H9 (cell line): ENCODE data around the gene C12orf75. TPM values are rescaled to one million over a fixed set of nuclear protein-coding genes. Genes with fewer than 3 reads are reported as not detected.

Experiments used
- DNase-seq: peaks from one replicate; pipeline ENCODE4 v3.0.0-alpha.2; 2017
- H2AFZ ChIP-seq: one replicate; pipeline ENCODE4 v1.6.1; 2013; ENCODE audit warnings: mild to moderate bottlenecking, low read length, control low read depth, moderate library complexity
- H2AK5ac ChIP-seq: 2 replicates; pipeline ENCODE4 v1.6.1; 2013; ENCODE audit warnings: low read length, control low read depth, mixed read lengths; ENCODE audit not compliant: insufficient read length
- H2BK120ac ChIP-seq: one replicate; pipeline ENCODE4 v1.6.1; 2013; ENCODE audit warnings: low read depth, mild to moderate bottlenecking, low read length, control low read depth, inconsistent platforms; ENCODE audit not compliant: poor library complexity, severe bottlenecking
- H2BK12ac ChIP-seq: 2 replicates; pipeline ENCODE4 v1.6.1; 2013; ENCODE audit warnings: low read length, control low read depth, mixed read lengths, low read depth; ENCODE audit not compliant: insufficient read length
- H2BK15ac ChIP-seq: 2 replicates; pipeline ENCODE4 v1.6.1; 2013; ENCODE audit warnings: low read depth, low read length, control low read depth
- H2BK20ac ChIP-seq: one replicate; pipeline ENCODE4 v1.6.1; 2013; ENCODE audit warnings: low read depth, mild to moderate bottlenecking, low read length, control low read depth, inconsistent platforms; ENCODE audit not compliant: poor library complexity, severe bottlenecking
- H2BK5ac ChIP-seq: 2 replicates; pipeline ENCODE4 v1.6.1; 2013; ENCODE audit warnings: low read length, control low read depth, mixed read lengths; ENCODE audit not compliant: insufficient read length
- H3K14ac ChIP-seq: 2 replicates; pipeline ENCODE4 v1.6.1; 2013; ENCODE audit warnings: low read length, control low read depth; ENCODE audit not compliant: insufficient read depth
- H3K18ac ChIP-seq: 2 replicates; pipeline ENCODE4 v1.6.1; 2013; ENCODE audit warnings: low read depth, mild to moderate bottlenecking, mixed read lengths, low read length, control low read depth; ENCODE audit not compliant: insufficient read length
- H3K23ac ChIP-seq: 2 replicates; pipeline ENCODE4 v1.6.1; 2013; ENCODE audit warnings: low read length, control low read depth, mixed read lengths, low read depth; ENCODE audit not compliant: insufficient read length
- H3K23me2 ChIP-seq: 2 replicates; pipeline ENCODE4 v1.6.1; 2013; ENCODE audit warnings: low read depth, mild to moderate bottlenecking, mixed read lengths, low read length, control low read depth; ENCODE audit not compliant: insufficient read length, poor library complexity, severe bottlenecking
- H3K27ac ChIP-seq: 2 replicates; pipeline ENCODE4 v1.5.1; 2013; ENCODE audit warnings: low read length, control low read depth, mixed read lengths, low read depth; ENCODE audit not compliant: insufficient read length
- H3K27me3 ChIP-seq: 2 replicates; pipeline ENCODE4 v1.6.1; 2013; ENCODE audit warnings: low read length, control low read depth, inconsistent platforms; ENCODE audit not compliant: insufficient read depth
- H3K4ac ChIP-seq: 2 replicates; pipeline ENCODE4 v1.6.1; 2013; ENCODE audit warnings: low read depth, mild to moderate bottlenecking, control low read depth, inconsistent platforms, low read length, moderate library complexity
- H3K4me1 ChIP-seq: 2 replicates; pipeline ENCODE4 v1.6.1; 2013; ENCODE audit warnings: low read length, control low read depth, inconsistent platforms; ENCODE audit not compliant: insufficient read depth
- H3K4me2 ChIP-seq: 2 replicates; pipeline ENCODE4 v1.6.1; 2013; ENCODE audit warnings: low read length, control low read depth, mixed read lengths; ENCODE audit not compliant: insufficient read length, insufficient read depth
- H3K56ac ChIP-seq: 2 replicates; pipeline ENCODE4 v1.6.1; 2013; ENCODE audit warnings: low read depth, mild to moderate bottlenecking, mixed read lengths, low read length, control low read depth; ENCODE audit not compliant: insufficient read length
- H3K79me1 ChIP-seq: 2 replicates; pipeline ENCODE4 v1.6.1; 2013; ENCODE audit warnings: low read depth, mild to moderate bottlenecking, moderate library complexity, low read length, control low read depth, inconsistent platforms; ENCODE audit not compliant: insufficient read depth, poor library complexity, severe bottlenecking
- H3K79me2 ChIP-seq: 2 replicates; pipeline ENCODE4 v1.6.1; 2013; ENCODE audit warnings: low read length, control low read depth, inconsistent platforms; ENCODE audit not compliant: insufficient read depth
- H3K9ac ChIP-seq: 2 replicates; pipeline ENCODE4 v1.6.1; 2013; ENCODE audit warnings: low read length, control low read depth, mixed read lengths; ENCODE audit not compliant: insufficient read length; ENCODE audit errors: extremely low read depth
- H3K9me3 ChIP-seq: one replicate; pipeline ENCODE4 v1.6.1; 2013; ENCODE audit warnings: low read depth, low read length, inconsistent platforms; ENCODE audit not compliant: control insufficient read depth
- H3T11ph ChIP-seq: one replicate; pipeline ENCODE4 v1.6.1; 2013; ENCODE audit warnings: mild to moderate bottlenecking, low read length, control low read depth, inconsistent platforms
- H4K20me1 ChIP-seq: one replicate; pipeline ENCODE4 v1.6.1; 2013; ENCODE audit not compliant: control insufficient read depth, insufficient read length, insufficient read depth
- H4K5ac ChIP-seq: 2 replicates; pipeline ENCODE4 v1.6.1; 2013; ENCODE audit warnings: low read depth, mild to moderate bottlenecking, mixed read lengths, low read length, control low read depth; ENCODE audit not compliant: insufficient read length
- H4K8ac ChIP-seq: replicated peaks from 2 replicates; pipeline ENCODE4 v1.6.1; 2013; ENCODE audit warnings: low read length, control low read depth, mixed read lengths, low read depth; ENCODE audit not compliant: insufficient read length
- H4K91ac ChIP-seq: 2 replicates; pipeline ENCODE4 v1.6.1; 2013; ENCODE audit warnings: low read depth, mild to moderate bottlenecking, moderate library complexity, mixed read lengths, low read length, control low read depth; ENCODE audit not compliant: insufficient read length
- H3K27ac Mint-ChIP-seq, 3 experiments: 2 replicates in 2 of 3; 3 replicates in 1 of 3; pipeline ENCODE4 v1.8.0; 2020 to 2021; ENCODE audit warnings: mixed read lengths in 3 of 3, mild to moderate bottlenecking in 1 of 3, moderate library complexity in 1 of 3
- H3K27me3 Mint-ChIP-seq: 2 replicates; pipeline ENCODE4 v1.8.0; 2021; ENCODE audit warnings: low read depth, mild to moderate bottlenecking, moderate library complexity, mixed read lengths
- H3K36me3 Mint-ChIP-seq, 3 experiments: 2 replicates in 2 of 3; 3 replicates in 1 of 3; pipeline ENCODE4 v1.8.0; 2020 to 2021; ENCODE audit warnings: low read depth in 3 of 3, mixed read lengths in 3 of 3; ENCODE audit not compliant: insufficient read depth in 1 of 3
- H3K4me1 Mint-ChIP-seq, 2 experiments: 2 replicates each; pipeline ENCODE4 v1.8.0; 2020; ENCODE audit warnings: mixed read lengths in 2 of 2
- H3K4me3 Mint-ChIP-seq, 2 experiments: 2 replicates in 1 of 2; 3 replicates in 1 of 2; pipeline ENCODE4 v1.8.0; 2020 to 2021; ENCODE audit warnings: mild to moderate bottlenecking in 2 of 2, mixed read lengths in 2 of 2, moderate library complexity in 1 of 2
- H3K9me3 Mint-ChIP-seq, 2 experiments: 2 replicates in 1 of 2; 3 replicates in 1 of 2; pipeline ENCODE4 v1.8.0; 2020; ENCODE audit warnings: mild to moderate bottlenecking in 2 of 2, mixed read lengths in 2 of 2, moderate library complexity in 1 of 2
- WGBS: extraction: QIAGEN DNeasy Blood & Tissue Kit; methylation state at CpG from one replicate; pipeline ENCODE4 v1.1.7; 2013; ENCODE audit warnings: missing lambda C conversion rate, low lambda C conversion rate, mixed read lengths; ENCODE audit not compliant: insufficient read length; ENCODE audit errors: extremely low coverage; 5-methylcytosine and 5-hydroxymethylcytosine counted together
- total RNA-seq: library from RNA; stranded (reverse); gene quantifications from 2 replicates; pipeline ENCODE4 v1.2.1, GENCODE V29; 2021
- TF ChIP-seq, protein P1 (sequence below): fragments of 200-600 bp; sonication (generic); conservative IDR thresholded peaks from 3 replicates; pipeline ENCODE4 v1.8.0; 2021; ENCODE audit warnings: antibody characterized with exemption, mild to moderate bottlenecking

C12orf75 gene
- total RNA-seq, 1 experiment from 2014 or later = 37.9 TPM

DNA sequence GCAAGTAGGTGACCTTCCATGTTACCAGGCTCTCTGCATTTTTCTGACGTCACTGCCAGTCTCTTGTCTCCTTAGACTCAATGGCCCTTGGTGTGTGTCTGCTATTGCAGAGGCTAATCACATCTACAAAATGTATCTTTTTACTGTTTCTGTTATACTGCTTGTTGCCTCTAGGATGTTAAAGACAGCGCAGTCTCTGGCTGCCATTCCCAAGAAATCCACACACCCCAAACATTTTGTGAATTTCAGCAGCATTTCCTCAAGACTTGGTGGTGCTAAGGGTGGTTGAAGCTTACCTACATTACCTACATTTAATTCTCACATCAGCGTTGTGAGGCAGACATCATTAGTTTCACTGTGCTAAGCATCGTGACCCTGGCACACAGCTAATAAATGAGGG is 87.2 kb downstream of the C12orf75 start:
- DNase-seq = no peak
- H2BK15ac ChIP-seq = no peak overlapping the region
- H3K23ac ChIP-seq = no peak overlapping the region
- H3K56ac ChIP-seq = no peak overlapping the region
- no peaks in the 10 kb centered on the region for H3K27me3 Mint-ChIP-seq
- H3K4ac ChIP-seq = no peak overlapping the region
- no peak overlapping the region for H3K18ac ChIP-seq
- no peak overlapping the region for H4K91ac ChIP-seq
- H2BK20ac ChIP-seq = no peak overlapping the region
- H4K20me1 ChIP-seq = no peaks in the 10 kb centered on the region
- no peak overlapping the region for H3T11ph ChIP-seq
- WGBS = no CpG with 5 or more reads among the region's 4 CpGs
- no peaks in the 10 kb centered on the region for H3K9me3 ChIP-seq
- no peaks in the 10 kb centered on the region; the same call in 1 of the 2 replicates for H3K27me3 ChIP-seq
- TF ChIP-seq, protein P1, sequence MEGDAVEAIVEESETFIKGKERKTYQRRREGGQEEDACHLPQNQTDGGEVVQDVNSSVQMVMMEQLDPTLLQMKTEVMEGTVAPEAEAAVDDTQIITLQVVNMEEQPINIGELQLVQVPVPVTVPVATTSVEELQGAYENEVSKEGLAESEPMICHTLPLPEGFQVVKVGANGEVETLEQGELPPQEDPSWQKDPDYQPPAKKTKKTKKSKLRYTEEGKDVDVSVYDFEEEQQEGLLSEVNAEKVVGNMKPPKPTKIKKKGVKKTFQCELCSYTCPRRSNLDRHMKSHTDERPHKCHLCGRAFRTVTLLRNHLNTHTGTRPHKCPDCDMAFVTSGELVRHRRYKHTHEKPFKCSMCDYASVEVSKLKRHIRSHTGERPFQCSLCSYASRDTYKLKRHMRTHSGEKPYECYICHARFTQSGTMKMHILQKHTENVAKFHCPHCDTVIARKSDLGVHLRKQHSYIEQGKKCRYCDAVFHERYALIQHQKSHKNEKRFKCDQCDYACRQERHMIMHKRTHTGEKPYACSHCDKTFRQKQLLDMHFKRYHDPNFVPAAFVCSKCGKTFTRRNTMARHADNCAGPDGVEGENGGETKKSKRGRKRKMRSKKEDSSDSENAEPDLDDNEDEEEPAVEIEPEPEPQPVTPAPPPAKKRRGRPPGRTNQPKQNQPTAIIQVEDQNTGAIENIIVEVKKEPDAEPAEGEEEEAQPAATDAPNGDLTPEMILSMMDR = no peak; the same call in 1 of the 3 replicates
- no peak overlapping the region for H3K4me3 Mint-ChIP-seq
- H2BK12ac ChIP-seq = no peak overlapping the region
- H3K27ac Mint-ChIP-seq = no peak overlapping the region
- no peak overlapping the region for H2AFZ ChIP-seq
- H3K79me2 ChIP-seq = no peaks in the 10 kb centered on the region
- H3K79me1 ChIP-seq = no peaks in the 10 kb centered on the region
- H3K23me2 ChIP-seq = no peaks in the 10 kb centered on the region
- H4K5ac ChIP-seq = no peak overlapping the region
- no peaks in the 10 kb centered on the region for H3K4me1 ChIP-seq
- peaks cover 5 to 6% of the 10 kb centered on the region in 2 experiments; a peak in 3 of 4 replicates for H3K4me1 Mint-ChIP-seq
- no peaks in the 10 kb centered on the region for H3K36me3 Mint-ChIP-seq
- H3K27ac ChIP-seq = no peak overlapping the region
- no peak overlapping the region for H2AK5ac ChIP-seq
- no peak overlapping the region for H3K9ac ChIP-seq
- no peak overlapping the region for H3K4me2 ChIP-seq
- H4K8ac ChIP-seq = no peak overlapping the region
- H3K14ac ChIP-seq = no peak overlapping the region
- no peaks in the 10 kb centered on the region for H3K9me3 Mint-ChIP-seq
- no peak overlapping the region for H2BK5ac ChIP-seq
- no peak overlapping the region for H2BK120ac ChIP-seq
